GM19035 (cell line): ENCODE measurements around the gene NME5.

Experiments
- ATAC-seq: cut with Tn5 transposase; IDR thresholded peaks from one replicate; pipeline ENCODE4 v1.9.1; 2021; ENCODE audit not compliant: unreplicated experiment

The NME5 gene

GRCh38 chr5:138140268-138140667 is 1.0 kb upstream of the NME5 start:
- ATAC-seq: no peak

GRCh38 chr5:138139781-138140090 is 508 bp upstream of the NME5 start:
- ATAC-seq: no peak

- no peak for ATAC-seq
Observed at GRCh38 chr5:138132543-138132942, 6.7 kb downstream of the NME5 start.

GRCh38 chr5:138129347-138129746 is 9.9 kb downstream of the NME5 start:
- no peak for ATAC-seq

- ATAC-seq: no peak
Observed at GRCh38 chr5:138128334-138128733, 10.9 kb downstream of the NME5 start.

- no peak for ATAC-seq
Observed at GRCh38 chr5:138115254-138115653, 24.0 kb downstream of the NME5 start.

GRCh38 chr5:138111937-138112336 is 27.3 kb downstream of the NME5 start:
- no peak for ATAC-seq

- no peak for ATAC-seq
Observed at GRCh38 chr5:138111181-138111580, 28.0 kb downstream of the NME5 start.

- ATAC-seq: no peak
Observed at GRCh38 chr5:138110266-138110963, 28.8 kb downstream of the NME5 start.

- no peak for ATAC-seq
Observed at GRCh38 chr5:138109463-138110265, 29.6 kb downstream of the NME5 start.

- no peak for ATAC-seq
Observed at GRCh38 chr5:138107213-138107612, 32.0 kb downstream of the NME5 start.

GRCh38 chr5:138105709-138106108 is 33.5 kb downstream of the NME5 start:
- ATAC-seq: no peak

- no peak for ATAC-seq
Observed at GRCh38 chr5:138103319-138103637, 36.0 kb downstream of the NME5 start.

GRCh38 chr5:138102454-138103318 is 36.5 kb downstream of the NME5 start:
- no peak for ATAC-seq

- ATAC-seq: no peak
Observed at GRCh38 chr5:138096997-138097828, 42.0 kb downstream of the NME5 start.

- no peak for ATAC-seq
Observed at GRCh38 chr5:138096363-138096762, 42.9 kb downstream of the NME5 start.

GRCh38 chr5:138095100-138095907 is 43.9 kb downstream of the NME5 start:
- no peak for ATAC-seq

- ATAC-seq: no peak
Observed at GRCh38 chr5:138093036-138093435, 46.2 kb downstream of the NME5 start.

- ATAC-seq: no peak
Observed at GRCh38 chr5:138092301-138092700, 46.9 kb downstream of the NME5 start.

- ATAC-seq: no peak
Observed at GRCh38 chr5:138091685-138092084, 47.5 kb downstream of the NME5 start.
